ENCODE measurements around the gene HCRT. TPM values are rescaled to one million over a fixed set of nuclear protein-coding genes. Genes with fewer than 3 reads are reported as not detected.
"Not testable (repeated sequence)": the region's sequence is repeated elsewhere in the genome, so short reads cannot be mapped to it uniquely, and the experiment has no call there.

Gene HCRT
- total and polyA plus RNA-seq, 9 donors = 0.13 to 0.94 (median 0.60) TPM

DNA sequence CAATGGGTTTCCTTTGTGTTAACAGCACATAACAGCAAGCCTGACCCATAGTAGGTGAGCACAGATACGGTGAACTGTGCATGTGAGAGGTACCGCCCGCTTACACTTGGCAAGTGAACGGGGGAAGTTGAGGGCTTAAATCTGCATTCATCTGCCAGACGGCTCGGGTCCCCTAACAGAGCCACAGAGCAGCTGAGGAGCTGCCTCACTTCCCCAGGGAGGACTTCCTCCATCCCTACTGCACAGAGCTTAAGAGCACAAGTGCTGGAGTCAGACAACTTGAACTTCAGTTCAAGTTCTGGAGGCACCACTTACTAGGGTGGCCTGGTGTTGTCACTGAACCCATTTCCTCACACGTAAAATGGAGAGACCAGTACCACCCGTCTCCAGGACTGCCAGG, 43.9 kb downstream of the HCRT start:
- no peak for DNase-seq
- no peaks in the 10 kb centered on the region for H3K27me3 ChIP-seq (ENCODE audit: control insufficient read depth, insufficient read depth, low read length)
- H3K4me1 ChIP-seq (ENCODE audit: control insufficient read depth, insufficient read depth, low read length) = peaks cover 47% of the 10 kb centered on the region
- no peak overlapping the region for H3K27ac ChIP-seq (ENCODE audit: low read length)
- H3K4me3 ChIP-seq (ENCODE audit: low read length) = no peak overlapping the region
- WGBS (ENCODE audit: insufficient coverage) = 76% methylated on average over 7 of the region's 8 CpGs
- no peaks in the 10 kb centered on the region for H3K9me3 ChIP-seq (replicated peaks; ENCODE audit: control insufficient read depth, low read depth, low read length)
- H3K36me3 ChIP-seq (ENCODE audit: control insufficient read depth, insufficient read depth, low read length) = peaks cover 26% of the 10 kb centered on the region

DNA sequence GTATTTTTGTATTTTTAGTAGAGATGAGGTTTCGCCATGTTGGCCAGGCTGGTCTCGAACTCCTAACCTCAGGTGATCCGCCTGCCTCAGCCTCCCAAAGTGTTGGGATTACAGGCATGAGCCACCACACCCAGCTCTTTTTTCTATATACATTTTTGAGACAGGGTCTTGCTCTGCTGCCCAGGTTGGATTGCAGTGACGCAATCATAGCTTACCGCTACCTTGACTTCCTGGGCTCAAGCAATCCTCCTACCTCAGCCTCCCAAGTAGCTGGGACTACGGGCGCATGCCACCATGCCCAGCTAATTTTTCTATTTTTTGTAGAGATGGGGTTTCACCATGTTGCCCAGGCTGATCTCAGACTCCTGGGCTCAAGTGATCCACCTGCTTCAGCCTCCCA, 44.6 kb downstream of the HCRT start:
- Histone ChIP-seq H3K4me1 (ENCODE audit: control insufficient read depth, insufficient read depth, low read length) (peaks cover 50% of the 10 kb centered on the region), H3K36me3 (ENCODE audit: control insufficient read depth, insufficient read depth, low read length) (peaks cover 32% of the 10 kb centered on the region)
- 94% methylated on average over 3 of the region's 7 CpGs for WGBS (ENCODE audit: insufficient coverage)
- H3K27ac ChIP-seq (ENCODE audit: low read length); H3K4me3 ChIP-seq (ENCODE audit: low read length); H3K27me3 ChIP-seq (ENCODE audit: control insufficient read depth, insufficient read depth, low read length); DNase-seq; H3K9me3 ChIP-seq (replicated peaks; ENCODE audit: control insufficient read depth, low read depth, low read length): not testable (repeated sequence)

DNA sequence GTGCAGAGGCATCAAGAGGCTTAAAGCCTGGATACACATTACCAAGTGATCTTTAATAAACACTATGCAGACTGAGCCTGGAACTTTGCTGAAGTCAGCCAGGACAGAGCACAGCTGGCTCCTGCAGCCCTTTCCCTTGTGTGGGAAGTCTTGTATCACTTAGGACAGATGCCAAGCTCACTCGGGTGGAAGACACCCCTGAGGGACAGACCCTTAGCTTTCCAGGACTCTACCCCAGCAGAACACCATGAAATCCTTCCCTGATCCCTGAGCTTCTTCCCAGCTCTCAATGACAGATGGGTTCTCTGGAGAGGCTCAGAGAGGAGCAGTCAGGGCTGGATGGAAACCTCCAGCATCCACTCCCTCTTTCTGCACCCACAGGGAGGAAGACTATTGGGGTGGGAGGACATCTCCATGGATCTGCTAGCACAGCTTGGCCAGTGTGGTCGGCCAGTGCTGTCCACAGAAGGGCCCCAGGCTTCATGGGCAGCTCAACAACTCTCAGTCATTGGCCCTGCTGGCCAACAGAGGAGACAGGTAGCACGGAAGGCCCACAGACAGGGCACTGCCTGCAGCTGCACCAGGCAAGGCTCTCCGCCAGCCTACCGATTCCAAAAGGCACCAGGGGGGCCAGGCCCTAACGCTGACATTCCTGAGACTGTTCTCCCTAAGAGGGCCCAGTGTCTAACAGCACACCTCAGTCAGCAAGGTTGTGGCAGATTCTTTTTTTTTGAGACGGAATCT, 46.3 kb downstream of the HCRT start:
- Histone ChIP-seq H3K9me3 (replicated peaks; ENCODE audit: control insufficient read depth, low read depth, low read length) (no peaks in the 10 kb centered on the region), H3K27ac (ENCODE audit: low read length) (peak overlapping the region; percentile 22), H3K4me3 (ENCODE audit: low read length) (no peak overlapping the region), H3K4me1 (ENCODE audit: control insufficient read depth, insufficient read depth, low read length) (peaks cover 52% of the 10 kb centered on the region), H3K36me3 (ENCODE audit: control insufficient read depth, insufficient read depth, low read length) (peaks cover 26% of the 10 kb centered on the region), H3K27me3 (ENCODE audit: control insufficient read depth, insufficient read depth, low read length) (no peaks in the 10 kb centered on the region)
- peak; percentile 55 for DNase-seq
- 60% methylated on average over 5 of the region's 7 CpGs for WGBS (ENCODE audit: insufficient coverage)

DNA sequence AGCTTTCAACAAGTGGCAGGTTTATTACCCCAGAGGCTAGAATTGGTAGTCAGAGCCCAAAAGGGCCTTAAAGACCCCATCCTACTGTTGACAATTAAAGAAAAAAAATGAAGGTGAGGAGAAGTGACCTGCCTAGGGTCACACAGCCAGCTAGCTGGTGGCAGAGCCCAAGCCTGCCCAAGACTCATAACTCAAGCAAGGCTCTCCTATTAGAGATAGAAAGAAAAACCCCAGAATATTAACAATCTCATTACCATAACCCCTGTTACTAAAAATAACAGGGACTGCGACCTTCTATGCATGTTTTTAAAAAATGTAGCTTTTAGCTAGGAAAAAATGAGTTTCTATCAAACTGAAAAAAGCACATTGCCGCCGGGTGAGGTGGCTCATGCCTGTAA, 48.6 kb downstream of the HCRT start:
- no peak overlapping the region for H3K4me3 ChIP-seq (ENCODE audit: low read length)
- peaks cover 46% of the 10 kb centered on the region for H3K4me1 ChIP-seq (ENCODE audit: control insufficient read depth, insufficient read depth, low read length)
- H3K27ac ChIP-seq (ENCODE audit: low read length) = peak overlapping the region; percentile 8
- no peaks in the 10 kb centered on the region for H3K27me3 ChIP-seq (ENCODE audit: control insufficient read depth, insufficient read depth, low read length)
- peaks cover 19% of the 10 kb centered on the region for H3K36me3 ChIP-seq (ENCODE audit: control insufficient read depth, insufficient read depth, low read length)
- WGBS (ENCODE audit: insufficient coverage) = no CpG with 5 or more reads among the region's 3 CpGs
- no peak for DNase-seq
- H3K9me3 ChIP-seq (replicated peaks; ENCODE audit: control insufficient read depth, low read depth, low read length) = no peaks in the 10 kb centered on the region

DNA sequence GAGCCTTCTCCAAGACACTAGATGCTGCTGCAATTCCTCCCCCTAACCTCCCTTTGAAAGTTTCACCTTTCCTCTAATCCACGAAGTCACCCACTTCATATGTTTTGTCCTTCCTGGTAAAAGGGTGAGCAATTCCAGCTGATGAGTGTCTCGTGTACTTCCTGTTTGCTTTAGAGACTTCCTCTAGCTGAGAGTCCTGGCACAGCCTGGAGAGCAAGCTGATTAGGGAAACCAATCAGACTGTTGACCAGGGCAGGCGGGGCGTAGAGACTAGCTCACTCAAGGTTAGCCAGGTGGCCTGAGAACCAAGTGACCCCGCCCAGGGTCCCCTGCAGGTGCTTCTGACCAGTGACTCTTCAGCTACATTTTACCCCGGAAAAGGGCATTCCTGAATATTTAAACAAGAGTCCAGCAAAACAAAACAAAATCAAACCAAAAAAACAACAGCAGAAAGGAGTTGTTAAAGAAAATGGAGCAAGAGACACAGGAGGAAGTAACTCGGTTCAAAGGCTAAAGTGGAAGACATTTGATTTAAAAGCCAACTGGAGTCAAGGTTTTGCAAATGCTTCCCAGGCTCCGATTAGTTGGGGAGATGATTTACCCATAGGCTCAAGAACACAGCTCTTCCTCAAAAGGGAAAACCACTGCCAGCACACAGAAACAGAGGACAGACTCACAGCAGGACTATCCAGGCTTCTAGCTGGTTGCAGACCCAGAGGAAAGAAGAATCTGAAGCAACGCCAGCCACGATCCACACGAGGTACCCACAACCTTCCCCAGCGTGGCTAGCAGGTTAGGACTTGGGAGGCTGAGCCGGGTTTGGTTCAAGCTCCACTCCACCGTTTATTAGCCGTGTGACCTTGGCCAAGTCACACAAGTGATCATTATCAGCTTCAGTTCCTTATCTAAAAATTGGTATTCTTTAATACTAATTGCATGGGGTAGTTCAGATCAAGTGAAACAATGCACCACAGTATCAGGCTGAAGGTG, 49.3 kb downstream of the HCRT start:
- Histone ChIP-seq H3K27ac (ENCODE audit: low read length) (peak overlapping the region; percentile 8), H3K36me3 (ENCODE audit: control insufficient read depth, insufficient read depth, low read length) (peaks cover 16% of the 10 kb centered on the region), H3K4me1 (ENCODE audit: control insufficient read depth, insufficient read depth, low read length) (peaks cover 44% of the 10 kb centered on the region), H3K9me3 (replicated peaks; ENCODE audit: control insufficient read depth, low read depth, low read length) (no peaks in the 10 kb centered on the region), H3K4me3 (ENCODE audit: low read length) (no peak overlapping the region), H3K27me3 (ENCODE audit: control insufficient read depth, insufficient read depth, low read length) (no peaks in the 10 kb centered on the region)
- DNase-seq = peak; percentile 74
- 69% methylated on average over 6 of the region's 15 CpGs for WGBS (ENCODE audit: insufficient coverage)

DNA sequence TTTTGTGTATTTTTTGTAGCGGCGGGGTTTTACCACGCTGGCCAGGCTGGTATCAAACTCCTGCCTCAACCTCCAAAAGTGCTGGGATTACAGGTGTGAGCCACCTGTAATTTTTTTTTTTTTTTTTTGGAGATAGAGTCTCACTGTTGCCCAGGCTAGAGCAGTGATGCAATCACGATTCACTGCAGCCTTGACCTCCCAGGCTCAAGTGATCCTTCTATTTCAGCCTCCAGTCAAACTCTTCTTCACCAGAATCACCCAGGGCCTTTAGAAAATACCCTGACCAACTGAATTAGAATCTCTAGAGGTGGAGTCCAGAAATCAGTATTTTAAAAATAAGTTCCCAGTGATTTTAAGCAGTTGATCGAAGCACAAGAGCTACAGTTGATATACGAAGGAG, 50.1 kb downstream of the HCRT start:
- Histone ChIP-seq H3K4me3 (ENCODE audit: low read length) (no peak overlapping the region), H3K27ac (ENCODE audit: low read length) (peak overlapping the region; percentile 0), H3K9me3 (replicated peaks; ENCODE audit: control insufficient read depth, low read depth, low read length) (no peaks in the 10 kb centered on the region), H3K27me3 (ENCODE audit: control insufficient read depth, insufficient read depth, low read length) (no peaks in the 10 kb centered on the region), H3K36me3 (ENCODE audit: control insufficient read depth, insufficient read depth, low read length) (peaks cover 19% of the 10 kb centered on the region), H3K4me1 (ENCODE audit: control insufficient read depth, insufficient read depth, low read length) (peaks cover 51% of the 10 kb centered on the region)
- DNase-seq = no peak
- WGBS (ENCODE audit: insufficient coverage) = 100% methylated on average over 1 of the region's 6 CpGs

Other genes with a start within 250 kb of the HCRT start
- gene CNP, start 218.7 kb downstream of the HCRT start, total RNA-seq = 25.8 TPM
- 10 to 100 TPM; 38.8 to 77.5 (median 51.8) TPM for gene CNP, start 218.7 kb downstream of the HCRT start, polyA plus RNA-seq (ENCODE audit: insufficient read depth in 1 of 8, insufficient read length in 8 of 8, low replicate concordance in 1 of 8)
- 58.3 TPM for gene DNAJC7, start 168.0 kb downstream of the HCRT start, total RNA-seq
- gene DNAJC7, start 168.0 kb downstream of the HCRT start, polyA plus RNA-seq (ENCODE audit: insufficient read depth in 1 of 8, insufficient read length in 8 of 8, low replicate concordance in 1 of 8) = 100 to 1,000 TPM in 4 of 8 donors, 10 to 100 TPM in 4; 87.0 to 113 (median 102) TPM
- gene NKIRAS2, start 165.4 kb downstream of the HCRT start, total RNA-seq = 35.0 TPM
- gene NKIRAS2, start 165.4 kb downstream of the HCRT start, polyA plus RNA-seq (ENCODE audit: insufficient read depth in 1 of 8, insufficient read length in 8 of 8, low replicate concordance in 1 of 8) = 10 to 100 TPM; 36.7 to 55.8 (median 49.0) TPM
- gene C17orf113, start 134.9 kb downstream of the HCRT start, total RNA-seq = 1.5 TPM
- 1 to 10 TPM in 7 of 8 donors, under 1 TPM in 1; 0.93 to 1.8 (median 1.3) TPM for gene C17orf113, start 134.9 kb downstream of the HCRT start, polyA plus RNA-seq (ENCODE audit: insufficient read depth in 1 of 8, insufficient read length in 8 of 8, low replicate concordance in 1 of 8)
- gene ZNF385C, start 87.0 kb downstream of the HCRT start, total RNA-seq = 2.8 TPM
- gene ZNF385C, start 87.0 kb downstream of the HCRT start, polyA plus RNA-seq (ENCODE audit: insufficient read depth in 1 of 8, insufficient read length in 8 of 8, low replicate concordance in 1 of 8) = 10 to 100 TPM in 1 of 8 donors, 1 to 10 TPM in 7; 6.3 to 10.0 (median 7.7) TPM
- 8.1 TPM for gene DHX58, start 72.7 kb downstream of the HCRT start, total RNA-seq
- 1 to 10 TPM; 4.2 to 6.6 (median 5.2) TPM for gene DHX58, start 72.7 kb downstream of the HCRT start, polyA plus RNA-seq (ENCODE audit: insufficient read depth in 1 of 8, insufficient read length in 8 of 8, low replicate concordance in 1 of 8)
- gene KAT2A, start 64.1 kb downstream of the HCRT start, total RNA-seq = 16.7 TPM
- gene KAT2A, start 64.1 kb downstream of the HCRT start, polyA plus RNA-seq (ENCODE audit: insufficient read depth in 1 of 8, insufficient read length in 8 of 8, low replicate concordance in 1 of 8) = 10 to 100 TPM; 37.5 to 62.0 (median 47.1) TPM
- 0.13 TPM for gene HSPB9, start 62.6 kb downstream of the HCRT start, total RNA-seq
- gene HSPB9, start 62.6 kb downstream of the HCRT start, polyA plus RNA-seq (ENCODE audit: insufficient read depth in 1 of 8, insufficient read length in 8 of 8, low replicate concordance in 1 of 8) = under 1 TPM; 0.11 to 0.41 (median 0.21) TPM
- 38.3 TPM for gene RAB5C, start 30.5 kb downstream of the HCRT start, total RNA-seq
- 10 to 100 TPM; 63.0 to 90.4 (median 75.2) TPM for gene RAB5C, start 30.5 kb downstream of the HCRT start, polyA plus RNA-seq (ENCODE audit: insufficient read depth in 1 of 8, insufficient read length in 8 of 8, low replicate concordance in 1 of 8)
- not detected for gene KCNH4, start 4.3 kb downstream of the HCRT start, total RNA-seq
- gene KCNH4, start 4.3 kb downstream of the HCRT start, polyA plus RNA-seq (ENCODE audit: insufficient read depth in 1 of 8, insufficient read length in 8 of 8, low replicate concordance in 1 of 8) = under 1 TPM in 3 of 8 donors, not detected in 5; 0.04 to 0.05 (median 0.05) TPM
- gene GHDC, start 9.0 kb upstream of the HCRT start, total RNA-seq = 9.3 TPM
- 10 to 100 TPM in 5 of 8 donors, 1 to 10 TPM in 3; 8.2 to 15.8 (median 10.9) TPM for gene GHDC, start 9.0 kb upstream of the HCRT start, polyA plus RNA-seq (ENCODE audit: insufficient read depth in 1 of 8, insufficient read length in 8 of 8, low replicate concordance in 1 of 8)
- gene STAT5B, start 90.9 kb upstream of the HCRT start, total RNA-seq = 27.0 TPM
- gene STAT5B, start 90.9 kb upstream of the HCRT start, polyA plus RNA-seq (ENCODE audit: insufficient read depth in 1 of 8, insufficient read length in 8 of 8, low replicate concordance in 1 of 8) = 10 to 100 TPM; 29.8 to 41.1 (median 36.1) TPM
- 12.8 TPM for gene STAT5A, start 103.0 kb upstream of the HCRT start, total RNA-seq
- 10 to 100 TPM; 15.3 to 20.4 (median 17.3) TPM for gene STAT5A, start 103.0 kb upstream of the HCRT start, polyA plus RNA-seq (ENCODE audit: insufficient read depth in 1 of 8, insufficient read length in 8 of 8, low replicate concordance in 1 of 8)
- 44.7 TPM for gene STAT3, start 203.0 kb upstream of the HCRT start, total RNA-seq
- 10 to 100 TPM; 42.6 to 56.9 (median 48.1) TPM for gene STAT3, start 203.0 kb upstream of the HCRT start, polyA plus RNA-seq (ENCODE audit: insufficient read depth in 1 of 8, insufficient read length in 8 of 8, low replicate concordance in 1 of 8)
- 206 TPM for gene CAVIN1, start 237.8 kb upstream of the HCRT start, total RNA-seq
- gene CAVIN1, start 237.8 kb upstream of the HCRT start, polyA plus RNA-seq (ENCODE audit: insufficient read depth in 1 of 8, insufficient read length in 8 of 8, low replicate concordance in 1 of 8) = 100 to 1,000 TPM; 249 to 334 (median 299) TPM

Measured in muscle of leg (tissue), 11 donors.